ENCODE data around the gene ECPAS.
"Not testable (repeated sequence)": the region's sequence is repeated elsewhere in the genome, so short reads cannot be mapped to it uniquely, and the experiment has no call there.

The ECPAS gene

GRCh38 chr9:111501648-111502047 lies 17.5 kb upstream of the ECPAS start:
- H3K4me2 ChIP-seq (ENCODE audit: low read length) = no peak overlapping the region
- H3K79me1 ChIP-seq (ENCODE audit: low read length) = no peaks in the 10 kb centered on the region
- H3K36me3 ChIP-seq (ENCODE audit: control insufficient read depth in 1 of 2, insufficient read depth in 2 of 2, low read length in 2 of 2) = no peaks in the 10 kb centered on the region
- no CpG with 5 or more reads among the region's 6 CpGs for WGBS (ENCODE audit: extremely low coverage, insufficient coverage, insufficient read length)
- no peak overlapping the region for H4K91ac ChIP-seq (ENCODE audit: low read depth, low read length)
- no peaks in the 10 kb centered on the region for H3K79me2 ChIP-seq (ENCODE audit: control insufficient read depth, insufficient read depth, low read length, poor library complexity)
- no peak overlapping the region for H3K4ac ChIP-seq (ENCODE audit: low read depth, low read length)
- peaks cover 5% of the 10 kb centered on the region for H3K9me3 ChIP-seq (ENCODE audit: insufficient read depth, low read depth, low read length)
- no peak for DNase-seq
- H3K27me3 ChIP-seq (ENCODE audit: insufficient read depth, low read length) = no peaks in the 10 kb centered on the region
- no peak overlapping the region for H3K23ac ChIP-seq (ENCODE audit: low read length)
- no peak overlapping the region for H2BK120ac ChIP-seq (ENCODE audit: insufficient read depth, low read length, poor library complexity)
- H4K12ac ChIP-seq (ENCODE audit: low read depth, low read length) = no peak overlapping the region
- no peak overlapping the region for H2BK5ac ChIP-seq (ENCODE audit: low read depth, low read length, poor library complexity)
- no peak overlapping the region for H4K8ac ChIP-seq (ENCODE audit: low read depth, low read length)
- H2AFZ ChIP-seq (ENCODE audit: insufficient read depth, low read length, poor library complexity) = no peak overlapping the region
- H2BK12ac ChIP-seq (ENCODE audit: low read length) = no peak overlapping the region
- H2AK5ac ChIP-seq (ENCODE audit: low read length) = no peak overlapping the region
- no peak overlapping the region for H3K4me3 ChIP-seq (ENCODE audit: low read depth, low read length)
- H3K9ac ChIP-seq (ENCODE audit: low read length) = no peak overlapping the region
- H3K4me1 ChIP-seq (ENCODE audit: control insufficient read depth in 1 of 2, insufficient read depth in 2 of 2, low read length in 2 of 2) = no peaks in the 10 kb centered on the region
- H3K27ac ChIP-seq (ENCODE audit: low read depth, low read length) = no peak overlapping the region
- H3K18ac ChIP-seq (ENCODE audit: low read length) = no peak overlapping the region
- no peak overlapping the region for H3K14ac ChIP-seq (ENCODE audit: low read length)

- no peak overlapping the region for H3K27ac ChIP-seq (ENCODE audit: low read depth, low read length)
- H2BK5ac ChIP-seq (ENCODE audit: low read depth, low read length, poor library complexity) = no peak overlapping the region
- no peaks in the 10 kb centered on the region for H3K4me1 ChIP-seq (ENCODE audit: control insufficient read depth in 1 of 2, insufficient read depth in 2 of 2, low read length in 2 of 2)
- H2AFZ ChIP-seq (ENCODE audit: insufficient read depth, low read length, poor library complexity) = no peak overlapping the region
- no peak overlapping the region for H3K23ac ChIP-seq (ENCODE audit: low read length)
- no peak overlapping the region for H2BK120ac ChIP-seq (ENCODE audit: insufficient read depth, low read length, poor library complexity)
- WGBS (ENCODE audit: extremely low coverage, insufficient coverage, insufficient read length) = no CpG with 5 or more reads among the region's 16 CpGs
- no peak overlapping the region for H4K8ac ChIP-seq (ENCODE audit: low read depth, low read length)
- H3K4ac ChIP-seq (ENCODE audit: low read depth, low read length) = no peak overlapping the region
- H3K14ac ChIP-seq (ENCODE audit: low read length) = no peak overlapping the region
- H2AK5ac ChIP-seq (ENCODE audit: low read length) = no peak overlapping the region
- no peaks in the 10 kb centered on the region for H3K79me2 ChIP-seq (ENCODE audit: control insufficient read depth, insufficient read depth, low read length, poor library complexity)
- H2BK12ac ChIP-seq (ENCODE audit: low read length) = no peak overlapping the region
- H3K18ac ChIP-seq (ENCODE audit: low read length) = no peak overlapping the region
- no peaks in the 10 kb centered on the region for H3K36me3 ChIP-seq (ENCODE audit: control insufficient read depth in 1 of 2, insufficient read depth in 2 of 2, low read length in 2 of 2)
- no peak overlapping the region for H4K91ac ChIP-seq (ENCODE audit: low read depth, low read length)
- H3K4me2 ChIP-seq (ENCODE audit: low read length) = no peak overlapping the region
- H3K79me1 ChIP-seq (ENCODE audit: low read length) = no peaks in the 10 kb centered on the region
- H3K9me3 ChIP-seq (ENCODE audit: insufficient read depth, low read depth, low read length) = peaks cover 5% of the 10 kb centered on the region
- H3K27me3 ChIP-seq (ENCODE audit: insufficient read depth, low read length) = no peaks in the 10 kb centered on the region
- DNase-seq = no peak
- H4K12ac ChIP-seq (ENCODE audit: low read depth, low read length) = no peak overlapping the region
- no peak overlapping the region for H3K9ac ChIP-seq (ENCODE audit: low read length)
- H3K4me3 ChIP-seq (ENCODE audit: low read depth, low read length) = no peak overlapping the region
Observed at GRCh38 chr9:111501005-111501562, 16.9 kb upstream of the ECPAS start.

GRCh38 chr9:111497196-111497595 lies 13.0 kb upstream of the ECPAS start:
- H2BK120ac ChIP-seq (ENCODE audit: insufficient read depth, low read length, poor library complexity); H4K91ac ChIP-seq (ENCODE audit: low read depth, low read length); H3K79me2 ChIP-seq (ENCODE audit: control insufficient read depth, insufficient read depth, low read length, poor library complexity); H4K8ac ChIP-seq (ENCODE audit: low read depth, low read length); H3K4ac ChIP-seq (ENCODE audit: low read depth, low read length); H4K12ac ChIP-seq (ENCODE audit: low read depth, low read length); H3K23ac ChIP-seq (ENCODE audit: low read length); H3K36me3 ChIP-seq (ENCODE audit: control insufficient read depth in 1 of 2, insufficient read depth in 2 of 2, low read length in 2 of 2); H3K27ac ChIP-seq (ENCODE audit: low read depth, low read length); H3K4me1 ChIP-seq (ENCODE audit: control insufficient read depth in 1 of 2, insufficient read depth in 2 of 2, low read length in 2 of 2); H3K79me1 ChIP-seq (ENCODE audit: low read length); H3K4me3 ChIP-seq (ENCODE audit: low read depth, low read length); H2BK12ac ChIP-seq (ENCODE audit: low read length); H3K14ac ChIP-seq (ENCODE audit: low read length); H3K9ac ChIP-seq (ENCODE audit: low read length); DNase-seq; H3K4me2 ChIP-seq (ENCODE audit: low read length); H3K27me3 ChIP-seq (ENCODE audit: insufficient read depth, low read length); H2AK5ac ChIP-seq (ENCODE audit: low read length); H3K18ac ChIP-seq (ENCODE audit: low read length); H2AFZ ChIP-seq (ENCODE audit: insufficient read depth, low read length, poor library complexity); H2BK5ac ChIP-seq (ENCODE audit: low read depth, low read length, poor library complexity); H3K9me3 ChIP-seq (ENCODE audit: insufficient read depth, low read depth, low read length): not testable (repeated sequence)
- no CpG with 5 or more reads among the region's 2 CpGs for WGBS (ENCODE audit: extremely low coverage, insufficient coverage, insufficient read length)

GRCh38 chr9:111484572-111484894 lies 350 bp upstream of the ECPAS start:
- DNase-seq = peak in 1 of 2 donors; percentile 57
- Histone ChIP-seq H2BK5ac (ENCODE audit: low read depth, low read length, poor library complexity) (peak overlapping the region; percentile 92), H3K14ac (ENCODE audit: low read length) (peak overlapping the region; percentile 99), H2AK5ac (ENCODE audit: low read length) (no peak overlapping the region), H3K4me1 (ENCODE audit: control insufficient read depth in 1 of 2, insufficient read depth in 2 of 2, low read length in 2 of 2) (peaks cover 0 to 2% of the 10 kb centered on the region in 2 experiments), H3K23ac (ENCODE audit: low read length) (no peak overlapping the region), H4K8ac (ENCODE audit: low read depth, low read length) (peak overlapping the region; percentile 96), H3K4me2 (ENCODE audit: low read length) (peak overlapping the region; percentile 80), H3K4me3 (ENCODE audit: low read depth, low read length) (peak overlapping the region; percentile 87), H2BK120ac (ENCODE audit: insufficient read depth, low read length, poor library complexity) (peak overlapping the region; percentile 79), H3K9ac (ENCODE audit: low read length) (peak overlapping the region; percentile 51), H3K79me1 (ENCODE audit: low read length) (peaks cover 14% of the 10 kb centered on the region), H2AFZ (ENCODE audit: insufficient read depth, low read length, poor library complexity) (peak overlapping the region; percentile 89), H4K91ac (ENCODE audit: low read depth, low read length) (peak overlapping the region; percentile 97), H3K9me3 (ENCODE audit: insufficient read depth, low read depth, low read length) (no peaks in the 10 kb centered on the region), H3K4ac (ENCODE audit: low read depth, low read length) (no peak overlapping the region), H3K36me3 (ENCODE audit: control insufficient read depth in 1 of 2, insufficient read depth in 2 of 2, low read length in 2 of 2) (no peaks in the 10 kb centered on the region), H4K12ac (ENCODE audit: low read depth, low read length) (peak overlapping the region; percentile 99), H2BK12ac (ENCODE audit: low read length) (no peak overlapping the region), H3K79me2 (ENCODE audit: control insufficient read depth, insufficient read depth, low read length, poor library complexity) (peaks cover 17% of the 10 kb centered on the region), H3K27ac (ENCODE audit: low read depth, low read length) (peak overlapping the region; percentile 99), H3K27me3 (ENCODE audit: insufficient read depth, low read length) (no peaks in the 10 kb centered on the region), H3K18ac (ENCODE audit: low read length) (peak overlapping the region; percentile 99)
- WGBS (ENCODE audit: extremely low coverage, insufficient coverage, insufficient read length) = no CpG with 5 or more reads among the region's 4 CpGs
